Cardiac fibroblast (primary cell): ENCODE data around the gene MACROD2.

ENCODE experiments used
- DNase-seq, 2 donors: peaks; one replicate each; pipeline versions ENCODE4 v3.0.0 to v3.0.0-alpha.2; 2010; ENCODE audit warnings: low read depth in 2 of 2
- H3K4me3 ChIP-seq, 2 donors: replicated peaks in 1 of 2; 1 replicate in 1 of 2; 2 replicates in 1 of 2; pipeline ENCODE4 v1.5.1; 2011; ENCODE audit warnings: low read depth in 2 of 2, low read length in 2 of 2, mild to moderate bottlenecking in 2 of 2, moderate library complexity in 1 of 2
- CTCF ChIP-seq: IDR thresholded peaks from one replicate; pipeline ENCODE4 v1.5.1; 2011; ENCODE audit warnings: low read depth, mild to moderate bottlenecking, low read length, inconsistent platforms

Gene MACROD2

GRCh38 chr20:14989535-14990290 is 994.4 kb downstream of the MACROD2 start:
- no peak for TF ChIP-seq CTCF
- no peak overlapping the region for H3K4me3 ChIP-seq
- DNase-seq: no peak

DNA sequence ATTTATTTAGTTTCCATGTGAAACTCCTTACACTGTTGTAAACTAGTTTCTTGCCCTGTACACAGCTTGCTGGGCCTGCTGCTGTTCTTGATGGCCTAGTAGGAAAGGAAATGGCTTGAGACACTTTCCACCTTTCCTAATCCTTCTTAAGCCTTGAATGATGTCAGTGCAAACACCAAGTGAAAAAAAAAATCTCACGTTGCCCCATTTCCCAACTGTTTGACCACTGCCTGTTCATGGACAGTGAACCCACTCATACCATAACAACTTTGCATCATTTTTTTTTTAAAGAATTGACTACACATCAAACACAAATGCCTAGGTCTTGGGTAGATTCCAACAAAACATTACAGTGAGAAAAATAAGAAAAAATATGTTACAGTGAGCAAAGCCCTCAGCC is 995.7 kb downstream of the MACROD2 start:
- no peak for TF ChIP-seq CTCF
- peak; percentile 11 to 20 for DNase-seq
- no peak overlapping the region for H3K4me3 ChIP-seq

GRCh38 chr20:14992153-14992552 is 996.8 kb downstream of the MACROD2 start:
- DNase-seq: peak; percentile 12 to 25
- TF ChIP-seq CTCF: no peak
- no peak overlapping the region for H3K4me3 ChIP-seq

DNA sequence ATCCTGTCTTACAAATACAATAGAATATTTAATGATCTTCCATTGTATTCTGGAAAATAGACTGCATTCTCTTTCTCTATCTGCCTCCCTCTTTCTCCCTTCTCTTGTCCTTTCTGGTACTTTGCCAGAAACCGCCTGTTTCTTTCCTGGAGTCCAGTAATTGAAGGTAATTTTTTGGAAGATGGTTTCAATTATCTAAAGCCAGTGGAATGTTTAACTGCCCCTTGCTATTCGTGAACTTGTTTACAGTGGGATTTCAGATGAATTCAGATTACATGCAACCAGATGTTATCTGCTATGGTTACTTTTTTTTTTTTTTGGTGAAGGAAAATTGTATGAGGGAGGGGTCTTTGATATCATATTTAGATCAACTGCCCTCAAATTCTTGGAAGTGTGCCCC is 997.6 kb downstream of the MACROD2 start:
- DNase-seq: no peak
- H3K4me3 ChIP-seq: no peak overlapping the region
- no peak for TF ChIP-seq CTCF

DNA sequence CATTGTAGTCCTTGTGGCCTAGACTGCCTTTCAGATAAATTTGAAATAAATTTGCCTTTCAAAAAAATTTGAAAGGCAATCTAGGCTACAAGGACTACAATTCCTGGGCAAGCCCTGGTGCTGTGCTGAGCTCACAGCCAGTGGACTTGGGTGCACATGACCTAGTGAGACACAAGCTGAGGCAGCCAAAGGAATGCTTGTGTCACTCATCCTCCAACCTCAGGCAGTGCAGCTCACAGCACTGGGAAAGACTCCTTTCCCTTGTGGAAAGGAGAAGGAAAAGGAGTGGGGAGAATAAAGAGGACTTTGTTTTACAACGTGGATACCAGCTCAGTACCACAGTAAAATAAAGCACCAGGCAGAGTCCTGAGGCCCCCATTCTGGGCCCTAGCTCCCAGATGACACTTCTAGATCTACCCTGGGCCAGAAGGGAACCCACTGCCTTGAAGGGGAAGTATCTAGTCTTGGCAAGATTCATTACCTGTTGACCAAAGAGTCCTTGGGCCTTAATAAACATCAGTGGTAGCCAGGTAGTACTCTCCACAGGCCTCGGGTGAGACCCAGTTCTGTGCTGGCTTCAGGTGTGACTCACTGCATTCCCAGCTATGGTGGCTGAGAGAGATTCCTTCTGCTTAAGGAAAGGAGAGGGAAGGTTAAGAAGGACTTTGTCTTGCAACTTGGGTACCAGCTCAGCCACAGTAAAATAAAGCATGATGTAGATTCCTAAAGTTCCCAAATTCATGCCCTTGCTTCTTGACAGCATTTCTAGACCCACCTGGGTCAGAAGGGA is 1001.8 kb downstream of the MACROD2 start:
- TF ChIP-seq CTCF: no peak
- DNase-seq: no peak
- H3K4me3 ChIP-seq: no peak overlapping the region

- peak; percentile 28 to 48 for DNase-seq
- H3K4me3 ChIP-seq: no peak overlapping the region
- no peak for TF ChIP-seq CTCF
Observed at GRCh38 chr20:14997791-14998190, 1002.5 kb downstream of the MACROD2 start.
